Kidney (tissue), 14 donors: Measurements from ENCODE around the gene KDM6A. TPM values are rescaled to one million over a fixed set of nuclear protein-coding genes. Genes with fewer than 3 reads are reported as not detected.

Experiments used
- DNase-seq, 5 donors: peaks; one replicate each; pipeline ENCODE4 v3.0.0-alpha.2; 2013 to 2020
- FAIRE-seq: peaks from 2 replicates; lab custom pipeline; 2012; peaks lifted over from hg19 to GRCh38; lab: Jason Lieb, UNC
- H3K27ac ChIP-seq, 2 donors: one replicate each; pipeline ENCODE4 v1.7.0; 2013; ENCODE audit warnings: low read depth in 2 of 2, low read length in 2 of 2, inconsistent platforms in 1 of 2
- H3K27me3 ChIP-seq: one replicate; pipeline ENCODE4 v1.7.1; 2013; ENCODE audit warnings: low read length, inconsistent platforms; ENCODE audit not compliant: control insufficient read depth, insufficient read depth
- H3K36me3 ChIP-seq, 3 donors: one replicate each; pipeline versions ENCODE4 v1.7.0 to v1.7.1; 2013; ENCODE audit warnings: low read length in 3 of 3, control low read depth in 1 of 3, inconsistent platforms in 1 of 3; ENCODE audit not compliant: insufficient read depth in 3 of 3, control insufficient read depth in 2 of 3
- H3K4me1 ChIP-seq, 3 donors: one replicate each; pipeline versions ENCODE4 v1.7.0 to v1.7.1; 2013; ENCODE audit warnings: low read length in 3 of 3, inconsistent platforms in 1 of 3, low read depth in 1 of 3; ENCODE audit not compliant: control insufficient read depth in 2 of 3, insufficient read depth in 2 of 3
- H3K4me3 ChIP-seq, 3 donors: one replicate each; pipeline versions ENCODE4 v1.7.0 to v1.8.1; 2013; ENCODE audit warnings: low read length in 3 of 3, control low read depth in 1 of 3, inconsistent platforms in 1 of 3
- H3K9ac ChIP-seq, 3 donors: one replicate each; pipeline versions ENCODE4 v1.7.0 to v1.7.1; 2013; ENCODE audit warnings: low read length in 3 of 3, control low read depth in 1 of 3, inconsistent platforms in 1 of 3
- H3K9me3 ChIP-seq, 3 donors: one replicate each; pipeline versions ENCODE4 v1.7.0 to v1.7.1; 2013; ENCODE audit warnings: low read length in 3 of 3, control low read depth in 1 of 3, inconsistent platforms in 1 of 3; ENCODE audit not compliant: control insufficient read depth in 2 of 3, insufficient read depth in 1 of 3
- intact Hi-C: fragments of 100-400 bp; cut with DNase I; formaldehyde crosslinking; loops from one replicate; pipeline ENCODE4 v1.11.1; 2022
- polyA plus RNA-seq: library from polyadenylated mRNA; stranded (reverse); fragments of 350-450 nt; fragmentation: Illumina TruSeq; extraction: RNeasy Lipid Tissue Mini Kit (QIAGEN cat#74804); gene quantifications from one replicate; pipeline ENCODE4 v1.2.3, GENCODE V29; 2014; ENCODE audit warnings: low read depth, low replicate concordance; ENCODE audit not compliant: insufficient read depth
- total RNA-seq: library from RNA; stranded (reverse); fragmentation: NEBNext Ultra II Directional; extraction: Animal tissue kit (Norgen Biotek cat#: 25700); gene quantifications from one replicate; pipeline ENCODE4 v1.2.1, GENCODE V29; 2021
- TF ChIP-seq, protein P1 (sequence below): IDR thresholded peaks from 3 replicates; pipeline ENCODE4 v1.5.1; 2012; ENCODE audit warnings: mild to moderate bottlenecking, moderate library complexity, borderline replicate concordance; ENCODE audit not compliant: insufficient read depth; ENCODE audit errors: extremely low read depth
- donor health status: control.
- donor health status: control.
- donor health status: control.
- donor health status: control.
- donor health status: control.
- donor health status: DM: yes; HTN: yes; CAD: no.
- donor health status: Normal renal cell carcinoma (clear cell type).

The KDM6A gene
- total and polyA plus RNA-seq, 2 donors from 2014 or later: 7.7 to 40.8 TPM

DNA sequence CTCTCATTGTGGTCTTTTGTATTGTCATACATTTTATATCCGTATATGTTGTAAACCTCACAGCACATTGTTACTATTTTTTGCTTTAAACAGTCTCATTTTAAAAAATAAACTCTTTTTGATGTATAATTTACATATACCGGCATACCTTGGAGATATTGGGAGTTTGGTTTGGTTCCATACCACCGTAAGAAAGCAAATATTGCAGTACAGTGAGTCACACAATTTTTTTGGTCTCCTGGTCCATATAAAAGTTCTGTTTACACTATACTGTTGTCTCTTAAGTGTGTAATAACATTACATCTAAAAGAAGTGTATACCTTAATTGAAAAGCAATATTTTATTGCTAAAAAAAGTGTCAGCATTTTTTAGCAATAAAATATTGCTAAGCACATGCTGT is 70.0 kb downstream of the KDM6A start:
- H3K9me3 ChIP-seq: peaks cover 0 to 2% (median 0%) of the 10 kb centered on the region in 3 donors
- H3K4me1 ChIP-seq: no peaks in the 10 kb centered on the region
- H3K4me3 ChIP-seq: no peak overlapping the region
- TF ChIP-seq, protein P1, sequence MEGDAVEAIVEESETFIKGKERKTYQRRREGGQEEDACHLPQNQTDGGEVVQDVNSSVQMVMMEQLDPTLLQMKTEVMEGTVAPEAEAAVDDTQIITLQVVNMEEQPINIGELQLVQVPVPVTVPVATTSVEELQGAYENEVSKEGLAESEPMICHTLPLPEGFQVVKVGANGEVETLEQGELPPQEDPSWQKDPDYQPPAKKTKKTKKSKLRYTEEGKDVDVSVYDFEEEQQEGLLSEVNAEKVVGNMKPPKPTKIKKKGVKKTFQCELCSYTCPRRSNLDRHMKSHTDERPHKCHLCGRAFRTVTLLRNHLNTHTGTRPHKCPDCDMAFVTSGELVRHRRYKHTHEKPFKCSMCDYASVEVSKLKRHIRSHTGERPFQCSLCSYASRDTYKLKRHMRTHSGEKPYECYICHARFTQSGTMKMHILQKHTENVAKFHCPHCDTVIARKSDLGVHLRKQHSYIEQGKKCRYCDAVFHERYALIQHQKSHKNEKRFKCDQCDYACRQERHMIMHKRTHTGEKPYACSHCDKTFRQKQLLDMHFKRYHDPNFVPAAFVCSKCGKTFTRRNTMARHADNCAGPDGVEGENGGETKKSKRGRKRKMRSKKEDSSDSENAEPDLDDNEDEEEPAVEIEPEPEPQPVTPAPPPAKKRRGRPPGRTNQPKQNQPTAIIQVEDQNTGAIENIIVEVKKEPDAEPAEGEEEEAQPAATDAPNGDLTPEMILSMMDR: no peak
- H3K27ac ChIP-seq: no peak overlapping the region
- FAIRE-seq (no peak), DNase-seq (no peak)
- H3K9ac ChIP-seq: no peak overlapping the region
- H3K36me3 ChIP-seq: no peaks in the 10 kb centered on the region
- intact Hi-C loops: no loop called here
- no peaks in the 10 kb centered on the region for H3K27me3 ChIP-seq

GRCh38 chrX:44944894-44945293 is 71.9 kb downstream of the KDM6A start:
- TF ChIP-seq, protein P1: no peak
- no peaks in the 10 kb centered on the region for H3K36me3 ChIP-seq
- no peak for FAIRE-seq

GRCh38 chrX:44945736-44946135 is 72.7 kb downstream of the KDM6A start:
- TF ChIP-seq, protein P1: peak; percentile 8
- Histone ChIP-seq H3K9me3 (peaks cover 0 to 2% (median 0%) of the 10 kb centered on the region in 3 donors), H3K27me3 (no peaks in the 10 kb centered on the region), H3K36me3 (no peaks in the 10 kb centered on the region), H3K27ac (no peak overlapping the region), H3K9ac (no peak overlapping the region), H3K4me1 (no peaks in the 10 kb centered on the region), H3K4me3 (no peak overlapping the region)
- intact Hi-C loops: no loop called here
- FAIRE-seq: peak; percentile 83
- no peak for DNase-seq

More at GRCh38 chrX:44944894-44945293, 71.9 kb downstream of the KDM6A start:
- Histone ChIP-seq H3K27me3 (no peaks in the 10 kb centered on the region), H3K9me3 (peaks cover 0 to 2% (median 0%) of the 10 kb centered on the region in 3 donors), H3K4me3 (no peak overlapping the region), H3K27ac (no peak overlapping the region), H3K4me1 (no peaks in the 10 kb centered on the region), H3K9ac (no peak overlapping the region)
- DNase-seq: no peak
- intact Hi-C loops: no loop called here

DNA sequence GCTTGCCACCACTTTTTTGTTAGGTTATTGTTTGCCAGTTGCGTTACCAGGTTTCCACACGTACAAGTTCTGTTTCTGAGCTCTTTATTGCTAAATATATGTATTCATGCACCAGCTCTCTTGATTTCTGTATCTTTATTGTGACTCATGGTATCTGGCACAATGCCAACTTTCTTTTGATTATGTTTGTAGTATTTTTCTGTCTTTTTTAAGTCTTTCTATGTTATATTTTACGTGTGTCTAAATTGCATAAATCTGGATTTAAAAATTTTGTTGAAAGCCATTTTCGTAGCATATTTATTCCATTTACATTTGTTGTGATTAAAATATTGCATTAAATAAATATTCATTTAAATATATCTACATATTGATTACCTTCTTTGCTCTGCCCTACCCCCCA is 73.8 kb downstream of the KDM6A start:
- FAIRE-seq (peak; percentile 83), DNase-seq (no peak)
- Histone ChIP-seq H3K4me3 (no peak overlapping the region), H3K4me1 (no peaks in the 10 kb centered on the region), H3K27ac (no peak overlapping the region), H3K9ac (no peak overlapping the region), H3K27me3 (no peaks in the 10 kb centered on the region), H3K9me3 (peaks cover 0 to 2% (median 0%) of the 10 kb centered on the region in 3 donors), H3K36me3 (no peaks in the 10 kb centered on the region)
- intact Hi-C loops: no loop called here
- TF ChIP-seq, protein P1: no peak
